Peyer's patch (tissue), 4 donors: ENCODE measurements around the gene MXD3. TPM values are rescaled to one million over a fixed set of nuclear protein-coding genes. Genes with fewer than 3 reads are reported as not detected.

ENCODE experiments used
- DNase-seq, 3 donors: peaks; one replicate each; pipeline ENCODE4 v3.0.0-alpha.2; 2017 to 2019
- H3K27ac ChIP-seq, 4 donors: fragments of 200-600 bp; sonication (generic); one replicate each; pipeline ENCODE4 v1.5.1; 2016 to 2019
- H3K27me3 ChIP-seq, 2 donors: fragments of 200-600 bp; sonication (generic); one replicate each; pipeline ENCODE4 v1.5.1; 2019
- H3K36me3 ChIP-seq, 3 donors: fragments of 200-600 bp; sonication (generic); one replicate each; pipeline ENCODE4 v1.5.1; 2016 to 2019
- H3K4me1 ChIP-seq, 4 donors: fragments of 200-600 bp; sonication (generic); one replicate each; pipeline ENCODE4 v1.5.1; 2016 to 2019
- H3K4me3 ChIP-seq, 4 donors: fragments of 200-600 bp; sonication (generic); 1 replicate in 3 of 4; 2 replicates in 1 of 4; pipeline ENCODE4 v1.5.1; 2016 to 2019; ENCODE audit warnings: mild to moderate bottlenecking in 1 of 4
- H3K9me3 ChIP-seq, 4 donors: fragments of 200-600 bp; sonication (generic); one replicate each; pipeline ENCODE4 v1.5.1; 2016 to 2019; ENCODE audit warnings: mild to moderate bottlenecking in 1 of 4
- CTCF ChIP-seq, 6 experiments: fragments of 450-650 bp in 4 of 6; fragments of 200-600 bp in 2 of 6; sonication (generic) in 1 of 6; IDR thresholded peaks; one replicate each; pipeline ENCODE4 v1.5.1; 2017 to 2019; ENCODE audit warnings: antibody characterized with exemption in 6 of 6, mild to moderate bottlenecking in 3 of 6, moderate library complexity in 1 of 6
- POLR2A ChIP-seq, 2 donors: fragments of 450-650 bp; IDR thresholded peaks; one replicate each; pipeline ENCODE4 v1.5.1; 2017; ENCODE audit warnings: antibody characterized with exemption in 2 of 2, mild to moderate bottlenecking in 2 of 2, moderate library complexity in 2 of 2
- total RNA-seq, 4 donors: library from RNA; depleted of rRNA; stranded (reverse); fragments of >200 nt; gene quantifications; one replicate each; pipeline ENCODE4 v1.1.0, GENCODE V29; 2016

The MXD3 gene
- total RNA-seq, 4 donors from 2014 or later, result 6.8 to 25.8 (median 18.5) TPM

GRCh38 chr5:177320879-177321278, 9.2 kb upstream of the MXD3 start:
- H3K9me3 ChIP-seq, result no peaks in the 10 kb centered on the region
- TF ChIP-seq POLR2A (IDR thresholded peaks at IDR 0.05), result no peak
- no peak for TF ChIP-seq CTCF (IDR thresholded peaks at IDR 0.05)
- H3K4me1 ChIP-seq, result peaks cover 0 to 7% (median 0%) of the 10 kb centered on the region in 4 donors
- H3K27me3 ChIP-seq, result no peaks in the 10 kb centered on the region
- H3K36me3 ChIP-seq, result peaks cover 0 to 3% (median 0%) of the 10 kb centered on the region in 3 donors
- no peak overlapping the region for H3K27ac ChIP-seq
- DNase-seq, result peak in 1 of 3 donors; percentile 28
- no peak overlapping the region for H3K4me3 ChIP-seq

GRCh38 chr5:177319913-177320588, 8.4 kb upstream of the MXD3 start:
- no peaks in the 10 kb centered on the region for H3K27me3 ChIP-seq
- H3K27ac ChIP-seq, result no peak overlapping the region
- no peaks in the 10 kb centered on the region for H3K4me1 ChIP-seq
- no peaks in the 10 kb centered on the region for H3K9me3 ChIP-seq
- TF ChIP-seq POLR2A (IDR thresholded peaks at IDR 0.05), result no peak
- TF ChIP-seq CTCF (IDR thresholded peaks at IDR 0.05), result no peak
- H3K4me3 ChIP-seq, result no peak overlapping the region
- peak in 1 of 3 donors; percentile 43 for DNase-seq
- H3K36me3 ChIP-seq, result peaks cover 0 to 3% (median 0%) of the 10 kb centered on the region in 3 donors

GRCh38 chr5:177317959-177318377, 6.3 kb upstream of the MXD3 start:
- Histone ChIP-seq H3K4me1 (peaks cover 0 to 2% (median under 1%) of the 10 kb centered on the region in 4 donors), H3K27me3 (no peaks in the 10 kb centered on the region), H3K4me3 (no peak overlapping the region), H3K36me3 (peaks cover 0 to 3% (median 0%) of the 10 kb centered on the region in 3 donors), H3K9me3 (no peaks in the 10 kb centered on the region), H3K27ac (no peak overlapping the region)
- TF ChIP-seq CTCF (IDR thresholded peaks at IDR 0.05), result peak; percentile 82 to 93 (median 88)
- TF ChIP-seq POLR2A (IDR thresholded peaks at IDR 0.05), result no peak
- peak; percentile 70 to 94 (median 79) for DNase-seq

GRCh38 chr5:177316005-177316404, 4.3 kb upstream of the MXD3 start:
- H3K4me1 ChIP-seq, result peaks cover 0 to 21% (median 16%) of the 10 kb centered on the region in 4 donors
- H3K9me3 ChIP-seq, result no peaks in the 10 kb centered on the region
- H3K36me3 ChIP-seq, result peaks cover 0 to 3% (median 0%) of the 10 kb centered on the region in 3 donors
- H3K4me3 ChIP-seq, result no peak overlapping the region
- TF ChIP-seq POLR2A (IDR thresholded peaks at IDR 0.05) (no peak), CTCF (IDR thresholded peaks at IDR 0.05) (no peak)
- no peak for DNase-seq
- no peaks in the 10 kb centered on the region for H3K27me3 ChIP-seq
- H3K27ac ChIP-seq, result no peak overlapping the region

- Histone ChIP-seq H3K27me3 (no peaks in the 10 kb centered on the region), H3K27ac (no peak overlapping the region), H3K36me3 (peaks cover 0 to 2% (median 0%) of the 10 kb centered on the region in 3 donors), H3K4me3 (no peak overlapping the region), H3K4me1 (peaks cover 5 to 26% (median 22%) of the 10 kb centered on the region in 4 donors), H3K9me3 (no peaks in the 10 kb centered on the region)
- TF ChIP-seq POLR2A (IDR thresholded peaks at IDR 0.05), result no peak
- TF ChIP-seq CTCF (IDR thresholded peaks at IDR 0.05), result no peak
- DNase-seq, result peak in 1 of 3 donors; percentile 32
These were observed 3.7 kb upstream of the MXD3 start for GRCh38 chr5:177315411-177315810.
